Body of pancreas (tissue), 4 donors: Measurements from ENCODE around the gene TINAGL1.

Source experiments
- CTCF ChIP-seq, 7 experiments: fragments of 450-650 bp in 4 of 7; fragments of 200-600 bp in 3 of 7; sonication (generic) in 3 of 7; IDR thresholded peaks; one replicate each; pipeline ENCODE4 v1.5.1; 2016 to 2019; ENCODE audit warnings: antibody characterized with exemption in 7 of 7
- POLR2A ChIP-seq, 3 donors: fragments of 450-650 bp; IDR thresholded peaks; one replicate each; pipeline ENCODE4 v1.6.1; 2016; ENCODE audit warnings: antibody characterized with exemption in 3 of 3, mild to moderate bottlenecking in 2 of 3

- TF ChIP-seq CTCF (IDR thresholded peaks at IDR 0.05) (no peak), POLR2A (IDR thresholded peaks at IDR 0.05) (no peak)
These were observed 3.1 kb downstream of the TINAGL1 start for GRCh38 chr1:31579374-31579773.
